Smooth muscle cell (in vitro differentiated cells): ENCODE measurements around the gene PPP1R27. TPM values are rescaled to one million over a fixed set of nuclear protein-coding genes. Genes with fewer than 3 reads are reported as not detected.

Source experiments
- DNase-seq: peaks from one replicate; lab custom pipeline; 2025; ENCODE audit not compliant: unreplicated experiment; lab: John Stamatoyannopoulos, UW
- H2AFZ ChIP-seq: fragments of 200-600 bp; sonication (generic); 2 replicates; pipeline ENCODE4 v1.6.0; 2016; ENCODE audit warnings: antibody characterized with exemption, low read depth, mild to moderate bottlenecking
- H3F3A ChIP-seq: fragments of 200-600 bp; sonication (generic); 2 replicates; pipeline ENCODE4 v1.6.0; 2017; ENCODE audit warnings: antibody characterized with exemption, low read depth
- H3K27ac ChIP-seq: fragments of 200-600 bp; sonication (generic); 2 replicates; pipeline ENCODE4 v1.5.1; 2016; ENCODE audit warnings: low read depth, mild to moderate bottlenecking
- H3K27me3 ChIP-seq: fragments of 200-600 bp; sonication (generic); 2 replicates; pipeline ENCODE4 v1.6.1; 2016; ENCODE audit warnings: low read depth, mild to moderate bottlenecking
- H3K36me3 ChIP-seq: fragments of 200-600 bp; sonication (generic); 2 replicates; pipeline ENCODE4 v1.5.1; 2016; ENCODE audit warnings: low read depth
- H3K4me1 ChIP-seq: fragments of 200-600 bp; sonication (generic); 2 replicates; pipeline ENCODE4 v1.5.1; 2016; ENCODE audit warnings: low read depth
- H3K4me2 ChIP-seq: fragments of 200-600 bp; sonication (generic); 2 replicates; pipeline ENCODE4 v1.6.0; 2016; ENCODE audit warnings: mild to moderate bottlenecking
- H3K4me3 ChIP-seq: fragments of 200-600 bp; sonication (generic); 2 replicates; pipeline ENCODE4 v1.5.1; 2016; ENCODE audit warnings: mild to moderate bottlenecking
- H3K79me2 ChIP-seq: fragments of 200-600 bp; sonication (generic); 2 replicates; pipeline ENCODE4 v1.6.0; 2016; ENCODE audit warnings: low read depth, mild to moderate bottlenecking
- H3K9ac ChIP-seq: fragments of 200-600 bp; sonication (generic); 2 replicates; pipeline ENCODE4 v1.6.0; 2016; ENCODE audit warnings: low read depth
- H3K9me3 ChIP-seq: fragments of 200-600 bp; sonication (generic); replicated peaks from 2 replicates; pipeline ENCODE4 v1.5.1; 2016; ENCODE audit warnings: low read depth
- H4K20me1 ChIP-seq: fragments of 200-600 bp; sonication (generic); 2 replicates; pipeline ENCODE4 v1.6.0; 2016; ENCODE audit warnings: low read depth
- WGBS: methylation state at CpG from one replicate; pipeline ENCODE4 v1.1.7; 2016; ENCODE audit warnings: low lambda C conversion rate; 5-methylcytosine and 5-hydroxymethylcytosine counted together
- polyA plus RNA-seq: library from polyadenylated mRNA; unstranded; fragments of >200 nt; fragmentation: Nextera tagmentation; extraction: Ambion mirVana; gene quantifications from 2 replicates; pipeline ENCODE4 v1.2.1, GENCODE V29; 2016
- total RNA-seq: library from RNA; depleted of rRNA; stranded (reverse); fragments of >200 nt; gene quantifications from 2 replicates; pipeline ENCODE4 v1.2.3, GENCODE V29; 2014
- TF ChIP-seq, protein P1 (sequence below): fragments of 200-600 bp; sonication (generic); IDR thresholded peaks from 2 replicates; pipeline ENCODE4 v1.5.1; 2017; ENCODE audit warnings: borderline replicate concordance, mild to moderate bottlenecking, antibody characterized with exemption; ENCODE audit not compliant: insufficient read depth, poor library complexity, severe bottlenecking

PPP1R27 gene
- total and polyA plus RNA-seq, 2 experiments from 2014 or later, result 0.79 to 3.1 TPM

DNA sequence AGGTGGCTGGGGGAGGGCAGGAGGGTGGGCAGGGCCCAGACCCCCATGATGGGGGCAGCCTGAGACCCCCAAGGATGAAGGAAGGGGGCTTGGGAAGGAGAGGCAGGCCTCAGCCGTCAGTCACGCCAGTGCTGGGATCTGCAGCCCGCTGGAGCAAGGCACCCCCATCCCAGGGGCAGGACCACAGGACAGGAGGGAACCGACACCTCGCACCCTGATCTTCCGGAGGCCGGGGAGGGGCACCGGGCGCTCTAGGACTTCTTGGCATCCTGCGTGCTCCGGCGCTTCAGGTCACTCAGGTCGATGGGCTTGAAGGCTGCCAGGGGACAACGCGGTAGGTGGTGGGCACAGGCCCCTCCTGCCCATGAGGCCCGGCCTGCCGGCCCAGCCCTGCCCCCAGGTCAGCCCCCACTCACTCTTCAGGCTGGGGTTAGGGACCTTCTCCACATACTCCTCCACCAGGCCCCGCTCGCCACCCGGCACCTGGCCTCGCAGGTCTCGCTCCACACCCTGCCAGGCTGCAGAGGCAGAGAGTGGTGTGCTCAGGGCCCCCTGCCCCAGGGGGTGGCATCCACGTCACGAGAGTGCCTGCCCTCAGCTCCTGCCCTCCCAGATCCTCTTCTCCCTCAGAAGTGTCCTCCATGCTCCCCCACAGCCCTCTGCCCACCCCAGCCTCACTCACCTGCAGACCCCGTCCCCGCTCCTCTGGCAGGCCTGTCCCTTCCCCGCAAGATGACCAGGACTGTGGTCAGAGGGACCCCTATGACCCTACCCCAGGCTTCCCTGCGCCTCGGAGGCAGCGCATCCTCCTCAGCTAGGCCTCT, 11.6 kb downstream of the PPP1R27 start:
- H3K4me2 ChIP-seq, result no peak overlapping the region
- H4K20me1 ChIP-seq, result peaks cover 49% of the 10 kb centered on the region
- no peak overlapping the region for H2AFZ ChIP-seq
- no peaks in the 10 kb centered on the region for H3F3A ChIP-seq
- no peak overlapping the region for H3K4me3 ChIP-seq
- no peak overlapping the region for H3K27ac ChIP-seq
- no peak overlapping the region for H3K9ac ChIP-seq
- TF ChIP-seq, protein P1, sequence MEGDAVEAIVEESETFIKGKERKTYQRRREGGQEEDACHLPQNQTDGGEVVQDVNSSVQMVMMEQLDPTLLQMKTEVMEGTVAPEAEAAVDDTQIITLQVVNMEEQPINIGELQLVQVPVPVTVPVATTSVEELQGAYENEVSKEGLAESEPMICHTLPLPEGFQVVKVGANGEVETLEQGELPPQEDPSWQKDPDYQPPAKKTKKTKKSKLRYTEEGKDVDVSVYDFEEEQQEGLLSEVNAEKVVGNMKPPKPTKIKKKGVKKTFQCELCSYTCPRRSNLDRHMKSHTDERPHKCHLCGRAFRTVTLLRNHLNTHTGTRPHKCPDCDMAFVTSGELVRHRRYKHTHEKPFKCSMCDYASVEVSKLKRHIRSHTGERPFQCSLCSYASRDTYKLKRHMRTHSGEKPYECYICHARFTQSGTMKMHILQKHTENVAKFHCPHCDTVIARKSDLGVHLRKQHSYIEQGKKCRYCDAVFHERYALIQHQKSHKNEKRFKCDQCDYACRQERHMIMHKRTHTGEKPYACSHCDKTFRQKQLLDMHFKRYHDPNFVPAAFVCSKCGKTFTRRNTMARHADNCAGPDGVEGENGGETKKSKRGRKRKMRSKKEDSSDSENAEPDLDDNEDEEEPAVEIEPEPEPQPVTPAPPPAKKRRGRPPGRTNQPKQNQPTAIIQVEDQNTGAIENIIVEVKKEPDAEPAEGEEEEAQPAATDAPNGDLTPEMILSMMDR, result no peak
- no peaks in the 10 kb centered on the region for H3K27me3 ChIP-seq
- no peaks in the 10 kb centered on the region for H3K36me3 ChIP-seq
- no peak for DNase-seq
- no peaks in the 10 kb centered on the region for H3K9me3 ChIP-seq
- 94% methylated on average over 25 of the region's 30 CpGs for WGBS
- H3K79me2 ChIP-seq, result peaks cover 20% of the 10 kb centered on the region
- H3K4me1 ChIP-seq, result no peaks in the 10 kb centered on the region

DNA sequence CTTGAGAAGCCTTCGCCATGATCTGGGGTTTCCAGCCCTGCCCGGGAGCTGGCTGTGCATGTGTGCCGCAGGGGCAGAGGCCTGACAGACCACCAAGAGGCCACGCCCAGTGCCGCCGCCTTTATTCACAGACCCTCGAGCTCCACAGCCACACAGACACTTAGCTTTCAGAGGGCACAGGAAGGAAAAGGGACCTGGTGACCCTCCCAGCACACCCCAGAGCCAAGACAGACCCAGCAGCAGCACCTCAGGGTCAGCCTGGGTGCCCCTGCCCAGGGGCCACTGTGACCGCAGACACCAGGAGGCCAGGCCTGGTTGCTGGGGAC, 12.6 kb downstream of the PPP1R27 start:
- H3K27me3 ChIP-seq, result no peaks in the 10 kb centered on the region
- TF ChIP-seq, protein P1, result no peak
- no peak overlapping the region for H3K4me2 ChIP-seq
- H3K4me3 ChIP-seq, result no peak overlapping the region
- H3K36me3 ChIP-seq, result no peaks in the 10 kb centered on the region
- H3K9ac ChIP-seq, result no peak overlapping the region
- peaks cover 11% of the 10 kb centered on the region for H3K79me2 ChIP-seq
- 91% methylated on average over 8 of the region's 8 CpGs for WGBS
- H3K4me1 ChIP-seq, result no peaks in the 10 kb centered on the region
- DNase-seq, result no peak
- no peak overlapping the region for H3K27ac ChIP-seq
- peaks cover 41% of the 10 kb centered on the region for H4K20me1 ChIP-seq
- H3K9me3 ChIP-seq, result no peaks in the 10 kb centered on the region
- H2AFZ ChIP-seq, result no peak overlapping the region
- no peaks in the 10 kb centered on the region for H3F3A ChIP-seq

DNA sequence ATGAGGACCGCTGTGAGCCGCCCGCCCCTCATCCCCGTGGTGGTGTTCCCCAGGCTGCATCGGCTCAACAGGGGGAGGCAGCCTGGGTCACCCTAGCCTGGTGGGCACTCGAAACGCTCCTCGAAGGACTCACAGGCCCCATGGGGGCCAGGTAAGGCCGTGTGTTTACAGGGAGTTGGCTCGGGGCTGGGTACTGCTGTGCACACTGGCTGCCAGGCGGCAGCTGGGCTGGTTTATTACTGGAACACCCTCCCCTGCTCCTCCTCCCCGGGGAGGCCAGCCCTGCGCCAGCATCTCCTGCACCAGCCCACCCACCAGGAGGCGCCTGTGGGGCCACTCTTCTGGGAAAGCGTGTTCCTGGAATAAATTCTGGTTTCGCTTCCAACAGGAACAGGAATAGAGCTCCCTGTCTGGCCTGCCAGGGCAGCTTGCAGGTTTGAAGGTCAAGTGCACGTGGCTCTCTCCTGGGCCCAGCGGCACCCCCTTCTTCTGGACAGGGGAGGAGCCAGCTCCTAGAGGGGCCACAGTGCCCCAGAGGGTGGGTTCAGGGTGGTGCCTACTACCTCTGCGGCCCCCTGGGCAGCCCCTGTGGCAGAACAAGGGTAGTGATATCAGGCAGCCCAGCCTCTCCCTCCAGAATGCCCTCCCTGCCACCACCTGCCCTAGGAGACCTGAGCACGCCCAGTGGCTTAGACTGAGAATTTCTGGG, 13.1 kb downstream of the PPP1R27 start:
- Histone ChIP-seq H3K27ac (no peak overlapping the region), H3K36me3 (no peaks in the 10 kb centered on the region), H3K9ac (no peak overlapping the region), H3K27me3 (no peaks in the 10 kb centered on the region), H2AFZ (no peak overlapping the region), H3K4me2 (no peak overlapping the region), H3K4me3 (no peak overlapping the region), H3K4me1 (no peaks in the 10 kb centered on the region), H4K20me1 (peaks cover 37% of the 10 kb centered on the region), H3K9me3 (no peaks in the 10 kb centered on the region), H3F3A (no peaks in the 10 kb centered on the region), H3K79me2 (peaks cover 6% of the 10 kb centered on the region)
- peak; percentile 28 for DNase-seq
- 72% methylated on average over 20 of the region's 20 CpGs for WGBS
- TF ChIP-seq, protein P1, result peak; percentile 37
